ENCODE results near the gene DGLUCY. TPM values are rescaled to one million over a fixed set of nuclear protein-coding genes. Genes with fewer than 3 reads are reported as not detected.
"Not testable (repeated sequence)": the region's sequence is repeated elsewhere in the genome, so short reads cannot be mapped to it uniquely, and the experiment has no call there.

The DGLUCY gene
- total and polyA plus RNA-seq, 4 donors, result 42.5 to 72.4 (median 51.1) TPM

DNA sequence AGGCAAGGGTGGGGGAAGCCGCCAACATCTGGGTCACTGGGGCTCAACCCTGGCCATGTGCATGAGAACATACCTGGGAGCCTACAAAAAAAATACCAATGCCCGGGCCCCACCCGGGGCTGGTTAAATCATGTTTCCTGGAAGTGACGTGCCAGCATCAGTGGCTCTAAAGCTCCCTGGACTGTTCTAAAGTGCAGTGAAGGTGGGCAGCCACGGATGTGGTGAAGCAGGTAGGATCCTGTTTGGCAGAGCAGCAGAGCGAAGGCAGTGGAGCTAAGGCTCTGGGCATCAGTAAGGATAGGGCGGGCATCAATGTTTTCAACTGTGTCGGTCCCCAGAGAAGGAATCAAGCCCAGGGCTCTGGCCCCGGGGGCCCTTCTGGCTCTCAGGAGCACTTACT lies 131.2 kb downstream of the DGLUCY start:
- no peaks in the 10 kb centered on the region for H3K27me3 ChIP-seq (ENCODE audit: control insufficient read depth, insufficient read depth, low read length)
- H3K27ac ChIP-seq (ENCODE audit: low read depth, low read length), result no peak overlapping the region
- H3K4me3 ChIP-seq (ENCODE audit: low read depth, low read length), result no peak overlapping the region
- peaks cover 2% of the 10 kb centered on the region for H3K9me3 ChIP-seq (ENCODE audit: control insufficient read depth, insufficient read depth, low read length)
- no peak for DNase-seq (ENCODE audit: low read depth in 4 of 6, low spot score in 6 of 6)
- H3K4me1 ChIP-seq (ENCODE audit: control insufficient read depth, insufficient read depth, low read length), result peaks cover 22% of the 10 kb centered on the region
- WGBS (ENCODE audit: insufficient coverage), result 88% methylated on average over 9 of the region's 9 CpGs
- no peaks in the 10 kb centered on the region for H3K36me3 ChIP-seq (ENCODE audit: control insufficient read depth, insufficient read depth, low read length)

DNA sequence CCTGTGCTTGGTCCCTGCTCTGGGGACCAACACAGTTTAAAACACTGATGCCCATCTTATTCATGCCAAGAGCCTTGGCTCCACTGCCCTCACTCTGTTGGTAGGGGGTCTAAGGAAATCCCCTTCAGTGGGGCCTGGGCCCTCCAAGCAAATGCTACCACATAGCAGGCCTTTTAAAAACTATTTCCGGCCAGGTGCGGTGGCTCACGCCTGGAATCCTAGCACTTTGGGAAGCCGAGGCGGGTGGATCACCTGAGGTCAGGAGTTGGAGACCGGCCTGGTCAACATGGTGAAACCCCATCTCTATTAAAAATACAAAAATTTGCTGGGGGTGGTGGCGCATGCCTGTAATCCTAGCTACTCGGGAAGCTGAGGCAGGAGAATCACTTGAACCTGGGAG lies 131.7 kb downstream of the DGLUCY start:
- not testable (repeated sequence) for H3K36me3 ChIP-seq (ENCODE audit: control insufficient read depth, insufficient read depth, low read length); H3K27ac ChIP-seq (ENCODE audit: low read depth, low read length); H3K4me3 ChIP-seq (ENCODE audit: low read depth, low read length); DNase-seq (ENCODE audit: low read depth in 4 of 6, low spot score in 6 of 6); H3K27me3 ChIP-seq (ENCODE audit: control insufficient read depth, insufficient read depth, low read length); H3K9me3 ChIP-seq (ENCODE audit: control insufficient read depth, insufficient read depth, low read length)
- 100% methylated on average over 5 of the region's 8 CpGs for WGBS (ENCODE audit: insufficient coverage)
- H3K4me1 ChIP-seq (ENCODE audit: control insufficient read depth, insufficient read depth, low read length), result peaks cover 27% of the 10 kb centered on the region

DNA sequence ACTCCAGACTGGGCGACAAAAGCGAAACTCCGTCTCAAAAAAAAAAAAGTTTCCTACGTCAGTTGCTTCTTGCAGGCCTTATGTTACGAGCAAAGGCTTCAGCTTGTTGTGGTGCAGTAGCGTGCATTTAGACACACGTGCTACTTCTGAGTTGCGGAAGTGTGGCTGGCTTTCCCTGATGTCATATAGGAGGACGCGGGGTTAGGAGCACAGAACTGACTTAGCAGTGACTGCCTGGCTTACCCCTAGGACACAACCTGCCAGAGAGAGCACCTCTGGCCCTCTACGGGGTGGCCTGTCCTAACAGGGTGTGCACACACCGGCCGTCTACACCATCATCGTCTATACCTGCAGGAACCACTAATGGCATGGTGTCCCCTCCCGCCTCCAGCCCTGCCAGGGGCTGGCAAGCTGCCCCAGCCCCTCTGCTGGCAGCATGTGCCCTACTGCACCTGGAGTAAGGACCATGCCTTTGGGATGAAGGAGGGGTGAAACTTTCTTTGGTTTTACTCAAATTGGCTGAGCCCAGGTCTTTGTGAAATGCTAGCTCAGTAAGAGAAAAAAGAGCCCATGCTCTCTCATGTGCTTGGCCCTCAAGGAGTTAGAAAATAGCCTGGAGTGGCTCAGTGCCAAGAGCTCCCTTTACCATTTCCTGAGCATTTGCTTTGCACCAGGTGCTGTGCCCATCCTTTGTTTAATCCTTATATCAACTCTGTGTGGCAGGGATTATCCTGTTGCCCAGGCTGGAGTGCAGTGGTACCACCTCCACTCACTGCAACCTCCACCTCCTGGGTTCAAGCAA lies 132.4 kb downstream of the DGLUCY start:
- 93% methylated on average over 15 of the region's 15 CpGs for WGBS (ENCODE audit: insufficient coverage)
- no peaks in the 10 kb centered on the region for H3K36me3 ChIP-seq (ENCODE audit: control insufficient read depth, insufficient read depth, low read length)
- no peak for DNase-seq (ENCODE audit: low read depth in 4 of 6, low spot score in 6 of 6)
- peaks cover 2% of the 10 kb centered on the region for H3K9me3 ChIP-seq (ENCODE audit: control insufficient read depth, insufficient read depth, low read length)
- H3K4me3 ChIP-seq (ENCODE audit: low read depth, low read length), result no peak overlapping the region
- H3K4me1 ChIP-seq (ENCODE audit: control insufficient read depth, insufficient read depth, low read length), result peaks cover 32% of the 10 kb centered on the region
- H3K27me3 ChIP-seq (ENCODE audit: control insufficient read depth, insufficient read depth, low read length), result no peaks in the 10 kb centered on the region
- H3K27ac ChIP-seq (ENCODE audit: low read depth, low read length), result no peak overlapping the region

DNA sequence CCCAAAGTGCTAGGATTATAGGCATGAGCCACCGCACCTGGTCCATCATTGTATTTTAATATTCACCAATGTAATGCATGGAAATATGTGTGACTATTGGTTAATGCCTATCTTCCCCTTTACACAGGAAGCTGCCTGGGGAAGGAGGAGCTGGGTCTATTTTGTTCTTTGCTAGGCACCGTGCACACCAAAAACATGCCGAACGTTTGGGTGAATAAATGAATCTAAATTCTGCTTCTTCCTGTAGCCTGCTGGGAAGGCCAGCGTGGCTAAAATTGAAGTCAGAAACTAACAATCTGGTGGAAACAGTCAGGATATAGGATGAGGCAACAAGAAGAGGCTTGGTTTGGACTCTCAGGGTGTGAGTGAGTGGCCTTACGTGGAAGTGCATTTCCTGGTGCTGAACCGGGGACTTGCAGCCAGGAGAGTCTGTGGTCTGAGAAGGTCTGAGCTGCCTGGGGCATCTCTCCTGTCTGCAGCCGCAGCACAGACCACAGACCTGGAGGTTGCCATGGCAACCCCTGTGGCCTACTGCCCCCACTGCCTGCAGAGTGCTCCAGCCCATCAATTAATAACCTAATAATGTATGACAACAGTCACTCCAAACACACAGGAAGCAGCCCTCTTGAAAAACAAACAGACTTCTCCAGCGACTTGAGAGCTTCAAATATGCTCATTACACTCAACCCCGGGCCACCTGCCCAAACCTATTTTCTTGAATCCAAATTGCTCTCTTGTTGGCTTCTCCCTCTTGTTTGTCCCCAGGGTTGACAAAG lies 136.2 kb downstream of the DGLUCY start:
- 53% methylated on average over 8 of the region's 10 CpGs for WGBS (ENCODE audit: insufficient coverage)
- Histone ChIP-seq H3K4me3 (ENCODE audit: low read depth, low read length) (no peak overlapping the region), H3K27ac (ENCODE audit: low read depth, low read length) (no peak overlapping the region), H3K4me1 (ENCODE audit: control insufficient read depth, insufficient read depth, low read length) (peaks cover 35% of the 10 kb centered on the region), H3K36me3 (ENCODE audit: control insufficient read depth, insufficient read depth, low read length) (no peaks in the 10 kb centered on the region), H3K9me3 (ENCODE audit: control insufficient read depth, insufficient read depth, low read length) (peaks cover 2% of the 10 kb centered on the region), H3K27me3 (ENCODE audit: control insufficient read depth, insufficient read depth, low read length) (no peaks in the 10 kb centered on the region)
- DNase-seq (ENCODE audit: low read depth in 4 of 6, low spot score in 6 of 6), result peak in 2 of 6 donors; percentile 57 to 78

DNA sequence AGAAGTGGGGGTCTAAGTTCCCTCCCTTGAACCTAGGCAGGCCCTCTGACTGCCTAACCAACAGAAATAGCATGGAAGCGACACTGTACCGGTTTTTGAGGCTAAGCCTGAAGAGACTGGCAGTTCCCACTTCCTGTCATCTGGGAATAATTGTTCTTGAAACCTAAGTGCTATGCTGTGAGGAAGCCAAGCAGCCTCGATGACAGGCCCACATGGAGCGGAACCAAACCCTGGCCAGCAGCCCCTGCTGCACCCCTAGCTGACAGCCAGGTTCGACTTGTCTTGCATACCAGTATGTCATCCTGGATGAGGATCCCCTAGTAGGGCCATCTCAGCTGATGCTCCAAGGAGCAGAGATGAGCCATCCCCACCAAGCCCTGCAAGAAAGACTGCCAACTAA lies 137.0 kb downstream of the DGLUCY start:
- H3K4me3 ChIP-seq (ENCODE audit: low read depth, low read length), result no peak overlapping the region
- H3K27me3 ChIP-seq (ENCODE audit: control insufficient read depth, insufficient read depth, low read length), result no peaks in the 10 kb centered on the region
- 56% methylated on average over 5 of the region's 5 CpGs for WGBS (ENCODE audit: insufficient coverage)
- H3K4me1 ChIP-seq (ENCODE audit: control insufficient read depth, insufficient read depth, low read length), result peaks cover 30% of the 10 kb centered on the region
- H3K36me3 ChIP-seq (ENCODE audit: control insufficient read depth, insufficient read depth, low read length), result no peaks in the 10 kb centered on the region
- H3K27ac ChIP-seq (ENCODE audit: low read depth, low read length), result no peak overlapping the region
- peaks cover 2% of the 10 kb centered on the region for H3K9me3 ChIP-seq (ENCODE audit: control insufficient read depth, insufficient read depth, low read length)
- no peak for DNase-seq (ENCODE audit: low read depth in 4 of 6, low spot score in 6 of 6)

DNA sequence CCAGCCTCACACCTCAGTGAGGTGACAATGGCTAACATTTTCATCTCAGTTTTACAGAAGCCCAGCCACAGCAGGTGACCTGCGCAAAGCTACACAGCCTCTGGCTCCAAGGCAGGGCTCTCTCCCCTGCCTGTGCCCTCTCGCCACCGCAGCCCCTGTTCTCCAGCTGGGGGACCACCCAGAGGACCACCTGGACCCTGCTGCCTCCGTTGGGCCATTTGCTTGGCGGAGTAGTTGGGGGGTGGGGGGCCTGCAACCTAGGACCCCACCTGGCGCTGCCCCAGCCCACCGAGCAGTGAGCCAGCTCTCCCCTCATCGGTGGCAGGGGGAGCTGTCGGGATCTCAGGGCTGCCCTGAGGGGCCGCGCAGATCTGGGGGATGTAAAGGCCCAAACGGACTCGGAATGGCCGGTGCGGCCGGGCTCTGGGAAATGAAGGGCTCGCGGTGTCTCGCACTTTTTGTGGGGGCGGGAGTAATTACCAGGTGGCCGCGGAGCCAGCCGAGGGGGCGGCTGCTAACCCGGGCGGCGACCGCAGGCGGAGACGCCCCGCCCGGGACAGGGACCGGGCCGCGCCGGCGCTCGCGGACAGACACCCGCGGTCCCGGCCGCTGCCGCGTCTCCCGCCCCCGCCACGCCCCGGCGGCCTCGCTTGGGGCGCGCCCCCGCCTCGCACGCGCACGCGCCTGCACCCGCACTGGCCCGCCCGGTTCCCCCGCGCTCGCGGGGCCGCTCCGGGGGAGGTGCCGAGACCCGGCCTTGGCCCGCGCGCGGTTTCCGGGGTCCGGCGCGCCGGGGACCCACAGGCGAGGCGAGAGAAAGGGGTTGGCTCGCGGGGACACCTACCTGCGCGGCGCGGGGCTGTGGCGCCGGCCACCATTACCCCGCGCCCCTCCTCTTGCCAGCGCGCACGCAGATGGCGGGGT lies 139.3 kb downstream of the DGLUCY start:
- peak in 2 of 6 donors; percentile 64 to 73 for DNase-seq (ENCODE audit: low read depth in 4 of 6, low spot score in 6 of 6)
- WGBS (ENCODE audit: insufficient coverage), result 1% methylated on average over 95 of the region's 95 CpGs
- no peaks in the 10 kb centered on the region for H3K9me3 ChIP-seq (ENCODE audit: control insufficient read depth, insufficient read depth, low read length)
- no peak overlapping the region for H3K27ac ChIP-seq (ENCODE audit: low read depth, low read length)
- H3K27me3 ChIP-seq (ENCODE audit: control insufficient read depth, insufficient read depth, low read length), result no peaks in the 10 kb centered on the region
- no peaks in the 10 kb centered on the region for H3K36me3 ChIP-seq (ENCODE audit: control insufficient read depth, insufficient read depth, low read length)
- peaks cover 48% of the 10 kb centered on the region for H3K4me1 ChIP-seq (ENCODE audit: control insufficient read depth, insufficient read depth, low read length)
- peak overlapping the region; percentile 45 for H3K4me3 ChIP-seq (ENCODE audit: low read depth, low read length)

DNA sequence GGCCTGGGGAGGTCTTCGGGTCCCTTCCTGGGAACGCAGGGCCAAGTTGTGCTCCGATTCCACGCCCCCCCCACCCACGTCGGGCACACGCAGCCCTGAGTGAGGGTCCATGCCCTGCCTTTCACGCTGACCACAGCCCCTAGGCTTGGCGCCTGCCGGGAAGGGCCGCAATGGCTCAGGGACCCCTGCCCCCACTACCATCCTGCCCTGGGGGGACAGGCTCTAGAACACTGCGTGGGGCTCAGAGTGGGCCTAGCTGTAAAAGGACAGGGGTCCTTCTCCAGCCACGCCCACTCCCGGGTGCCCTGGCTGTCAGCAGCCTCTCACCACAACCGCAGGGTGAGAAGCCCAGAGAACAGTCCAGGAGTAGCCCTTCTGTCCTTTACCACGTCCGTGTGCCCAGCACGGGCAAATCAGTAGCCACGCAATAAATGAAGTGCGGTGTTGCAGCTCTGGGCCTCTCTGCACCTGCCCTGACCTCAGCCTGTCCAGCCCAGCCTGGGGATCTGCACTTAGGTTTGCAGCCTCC lies 140.0 kb downstream of the DGLUCY start:
- peak overlapping the region; percentile 39 for H3K4me3 ChIP-seq (ENCODE audit: low read depth, low read length)
- H3K36me3 ChIP-seq (ENCODE audit: control insufficient read depth, insufficient read depth, low read length), result no peaks in the 10 kb centered on the region
- H3K27me3 ChIP-seq (ENCODE audit: control insufficient read depth, insufficient read depth, low read length), result no peaks in the 10 kb centered on the region
- peaks cover 53% of the 10 kb centered on the region for H3K4me1 ChIP-seq (ENCODE audit: control insufficient read depth, insufficient read depth, low read length)
- no peak overlapping the region for H3K27ac ChIP-seq (ENCODE audit: low read depth, low read length)
- no peaks in the 10 kb centered on the region for H3K9me3 ChIP-seq (ENCODE audit: control insufficient read depth, insufficient read depth, low read length)
- WGBS (ENCODE audit: insufficient coverage), result 19% methylated on average over 20 of the region's 20 CpGs
- DNase-seq (ENCODE audit: low read depth in 4 of 6, low spot score in 6 of 6), result peak in 1 of 6 donors; percentile 55

DNA sequence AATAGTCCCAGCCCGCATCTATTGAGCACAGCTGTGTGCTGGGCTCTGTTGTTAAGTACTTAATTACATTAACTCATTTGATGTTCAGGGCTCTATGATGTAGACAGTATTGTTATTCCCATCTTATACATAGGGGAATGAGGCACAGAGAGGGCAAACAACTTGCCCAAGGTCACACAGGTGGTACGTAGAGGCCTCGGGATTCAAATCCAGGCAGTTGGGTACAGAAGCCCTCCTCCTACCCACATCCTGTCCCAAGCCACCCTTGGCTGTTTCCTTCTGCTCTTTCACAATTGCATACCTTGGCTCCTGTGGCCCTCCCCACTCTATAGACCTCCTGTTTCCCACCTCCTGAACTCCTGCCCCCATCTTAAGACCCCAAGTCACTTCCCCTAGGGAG lies 140.6 kb downstream of the DGLUCY start:
- peaks cover 53% of the 10 kb centered on the region for H3K4me1 ChIP-seq (ENCODE audit: control insufficient read depth, insufficient read depth, low read length)
- no peak for DNase-seq (ENCODE audit: low read depth in 4 of 6, low spot score in 6 of 6)
- H3K27me3 ChIP-seq (ENCODE audit: control insufficient read depth, insufficient read depth, low read length), result no peaks in the 10 kb centered on the region
- no peaks in the 10 kb centered on the region for H3K36me3 ChIP-seq (ENCODE audit: control insufficient read depth, insufficient read depth, low read length)
- WGBS (ENCODE audit: insufficient coverage), result 88% methylated on average over 2 of the region's 3 CpGs
- no peaks in the 10 kb centered on the region for H3K9me3 ChIP-seq (ENCODE audit: control insufficient read depth, insufficient read depth, low read length)
- no peak overlapping the region for H3K27ac ChIP-seq (ENCODE audit: low read depth, low read length)
- H3K4me3 ChIP-seq (ENCODE audit: low read depth, low read length), result no peak overlapping the region

DNA sequence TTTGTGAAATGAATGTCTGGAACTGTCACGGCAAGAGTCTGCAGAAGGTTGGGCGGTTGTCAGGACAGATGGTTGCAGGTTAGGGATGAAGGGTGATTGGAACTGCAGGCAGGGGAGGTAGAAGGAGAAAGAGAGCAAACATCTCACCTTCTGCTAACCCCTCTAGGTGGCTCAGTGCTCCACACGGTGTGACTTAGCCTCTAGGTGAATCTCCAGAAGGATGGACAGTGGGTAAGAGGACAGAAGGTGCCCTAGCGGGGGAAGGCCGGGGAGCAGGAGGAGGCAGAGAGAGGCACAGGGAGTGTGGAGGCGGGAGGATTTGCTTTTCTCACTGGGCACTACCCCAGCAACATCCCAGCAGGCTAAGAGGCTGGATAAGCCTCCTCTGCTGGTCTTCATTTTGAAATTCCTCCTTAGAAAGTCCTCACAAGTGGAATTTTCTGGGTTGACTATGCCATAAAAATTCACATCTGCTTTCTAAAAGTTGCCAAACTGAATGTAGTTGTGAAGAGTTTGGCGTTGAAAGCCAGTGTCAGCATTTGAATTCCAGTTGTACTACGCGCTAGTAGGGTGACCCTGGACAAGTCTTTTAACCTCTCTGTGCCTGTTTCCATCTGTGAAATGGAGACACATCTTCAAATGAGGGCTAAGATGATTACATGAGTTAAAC lies 141.3 kb downstream of the DGLUCY start:
- DNase-seq (ENCODE audit: low read depth in 4 of 6, low spot score in 6 of 6), result no peak

More for the DNA sequence above, 141.3 kb downstream of the DGLUCY start:
- Histone ChIP-seq H3K4me3 (ENCODE audit: low read depth, low read length) (no peak overlapping the region), H3K9me3 (ENCODE audit: control insufficient read depth, insufficient read depth, low read length) (no peaks in the 10 kb centered on the region), H3K27me3 (ENCODE audit: control insufficient read depth, insufficient read depth, low read length) (no peaks in the 10 kb centered on the region), H3K27ac (ENCODE audit: low read depth, low read length) (no peak overlapping the region), H3K4me1 (ENCODE audit: control insufficient read depth, insufficient read depth, low read length) (peaks cover 50% of the 10 kb centered on the region), H3K36me3 (ENCODE audit: control insufficient read depth, insufficient read depth, low read length) (no peaks in the 10 kb centered on the region)
- 77% methylated on average over 5 of the region's 9 CpGs for WGBS (ENCODE audit: insufficient coverage)

Data from spinal cord (tissue), 10 donors.